ENCODE data around the gene CHST11. TPM values are rescaled to one million over a fixed set of nuclear protein-coding genes. Genes with fewer than 3 reads are reported as not detected.
A peak's percentile ranks its signal among the peaks of the same experiment; 100 is the strongest.

CHST11 gene
- total and polyA plus RNA-seq, 2 of the 4 experiments (the other 2 are of a cell fraction): 1.4 to 2.7 TPM

DNA sequence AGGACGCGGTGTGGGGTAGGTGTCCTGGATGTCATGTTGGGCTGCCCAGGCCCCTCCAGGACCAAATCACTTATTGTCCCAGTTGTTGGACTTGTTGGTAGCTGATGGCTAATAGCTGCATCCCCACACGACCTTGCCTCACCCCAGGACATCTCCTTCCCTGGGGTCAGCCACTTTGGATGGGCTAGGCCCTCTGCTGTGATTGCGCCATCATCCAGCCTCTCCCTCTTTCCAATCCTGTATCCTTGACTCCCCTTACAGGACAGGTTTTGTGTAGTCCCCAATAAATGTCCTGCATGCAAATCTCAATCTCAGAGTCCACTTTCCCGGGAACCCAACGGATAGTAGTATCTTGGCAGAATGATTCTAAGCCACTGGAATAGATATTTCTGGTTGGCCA is 43.4 kb upstream of the CHST11 start:
- Histone ChIP-seq H4K5ac (ENCODE audit: low read depth, low read length) (no peak overlapping the region), H2AK5ac (ENCODE audit: low read depth, low read length) (no peak overlapping the region), H3K18ac (ENCODE audit: low read depth, low read length) (no peak overlapping the region), H3K4me1 (ENCODE audit: control insufficient read depth, insufficient read depth, low read length) (no peaks in the 10 kb centered on the region), H2BK20ac (ENCODE audit: low read depth, low read length) (no peak overlapping the region), H2AFZ (replicated peaks; ENCODE audit: low read length, poor library complexity) (no peak overlapping the region), H3K4me3 (ENCODE audit: insufficient read depth, low read depth, low read length) (no peak overlapping the region), H2BK120ac (ENCODE audit: low read depth, low read length) (no peak overlapping the region), H3K79me1 (ENCODE audit: low read depth in 1 of 2, low read length in 2 of 2) (no peaks in the 10 kb centered on the region), H3K14ac (replicated peaks; ENCODE audit: low read depth, low read length) (no peak overlapping the region), H3K27me3 (ENCODE audit: control insufficient read depth, insufficient read depth, low read length) (peaks cover 31% of the 10 kb centered on the region), H3K4me2 (ENCODE audit: low read depth, low read length) (no peak overlapping the region), H3K56ac (ENCODE audit: extremely low read depth, insufficient read depth, low read length) (no peak overlapping the region), H2AK9ac (replicated peaks; ENCODE audit: low read depth, low read length, poor library complexity) (no peak overlapping the region), H4K8ac (ENCODE audit: low read depth in 2 of 2, low read length in 2 of 2) (no peak overlapping the region), H4K20me1 (ENCODE audit: insufficient read depth, low read length) (no peaks in the 10 kb centered on the region), H4K91ac (ENCODE audit: insufficient read depth, low read depth, low read length) (no peak overlapping the region), H3K36me3 (ENCODE audit: control insufficient read depth, insufficient read depth, low read length) (no peaks in the 10 kb centered on the region), H3K9me3 (ENCODE audit: control insufficient read depth, insufficient read depth, low read length) (no peaks in the 10 kb centered on the region), H3K27ac (ENCODE audit: insufficient read depth, low read length) (no peak overlapping the region), H3K4ac (ENCODE audit: low read depth, low read length) (no peak overlapping the region), H3K9ac (ENCODE audit: low read depth, low read length) (no peak overlapping the region), H3K9me1 (ENCODE audit: insufficient read depth, low read length) (no peaks in the 10 kb centered on the region), H2BK15ac (ENCODE audit: low read depth, low read length) (no peak overlapping the region), H3K23ac (ENCODE audit: low read depth, low read length) (no peak overlapping the region), H2BK5ac (ENCODE audit: low read depth, low read length, poor library complexity, severe bottlenecking) (no peak overlapping the region)
- no peak for ATAC-seq (ENCODE audit: low read depth)
- intact Hi-C loops (cut with micrococcal nuclease): no loop called here
- in situ Hi-C loops (cut with MboI; ENCODE audit: low sequenced_read_pairs): no loop called here
- no TSS peak for BruUV-seq (replicated peaks)
- DNase-seq: no peak
- ChIA-PET CTCF (no interaction called here), POLR2A (ENCODE audit: unreplicated experiment) (no interaction called here)
- dilution Hi-C loops (cut with HindIII; ENCODE audit: low sequenced_read_pairs, unreplicated experiment): no loop called here
- 76% methylated on average over 3 of the region's 6 CpGs; no CpG with 5 or more reads in 1 of the 2 experiments for WGBS, 2 experiments (ENCODE audit: extremely low coverage in 2 of 2, insufficient read length in 1 of 2)
- TF ChIP-seq CEBPB (IDR thresholded peaks at IDR 0.05; ENCODE audit: low read depth, low read length) (peak; percentile 69), RFX5 (IDR thresholded peaks at IDR 0.05; ENCODE audit: low read depth, low read length) (no peak)
- TF ChIP-seq, protein P1, sequence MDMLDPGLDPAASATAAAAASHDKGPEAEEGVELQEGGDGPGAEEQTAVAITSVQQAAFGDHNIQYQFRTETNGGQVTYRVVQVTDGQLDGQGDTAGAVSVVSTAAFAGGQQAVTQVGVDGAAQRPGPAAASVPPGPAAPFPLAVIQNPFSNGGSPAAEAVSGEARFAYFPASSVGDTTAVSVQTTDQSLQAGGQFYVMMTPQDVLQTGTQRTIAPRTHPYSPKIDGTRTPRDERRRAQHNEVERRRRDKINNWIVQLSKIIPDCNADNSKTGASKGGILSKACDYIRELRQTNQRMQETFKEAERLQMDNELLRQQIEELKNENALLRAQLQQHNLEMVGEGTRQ (IDR thresholded peaks at IDR 0.05; ENCODE audit: low read depth, low read length): no peak
